ENCODE measurements around the gene SKI. TPM values are rescaled to one million over a fixed set of nuclear protein-coding genes. Genes with fewer than 3 reads are reported as not detected.

The SKI gene
- total and polyA plus RNA-seq, 2 donors (not counting 1 experiment from before 2014, with no cell fraction given): 14.9 to 74.9 TPM

DNA sequence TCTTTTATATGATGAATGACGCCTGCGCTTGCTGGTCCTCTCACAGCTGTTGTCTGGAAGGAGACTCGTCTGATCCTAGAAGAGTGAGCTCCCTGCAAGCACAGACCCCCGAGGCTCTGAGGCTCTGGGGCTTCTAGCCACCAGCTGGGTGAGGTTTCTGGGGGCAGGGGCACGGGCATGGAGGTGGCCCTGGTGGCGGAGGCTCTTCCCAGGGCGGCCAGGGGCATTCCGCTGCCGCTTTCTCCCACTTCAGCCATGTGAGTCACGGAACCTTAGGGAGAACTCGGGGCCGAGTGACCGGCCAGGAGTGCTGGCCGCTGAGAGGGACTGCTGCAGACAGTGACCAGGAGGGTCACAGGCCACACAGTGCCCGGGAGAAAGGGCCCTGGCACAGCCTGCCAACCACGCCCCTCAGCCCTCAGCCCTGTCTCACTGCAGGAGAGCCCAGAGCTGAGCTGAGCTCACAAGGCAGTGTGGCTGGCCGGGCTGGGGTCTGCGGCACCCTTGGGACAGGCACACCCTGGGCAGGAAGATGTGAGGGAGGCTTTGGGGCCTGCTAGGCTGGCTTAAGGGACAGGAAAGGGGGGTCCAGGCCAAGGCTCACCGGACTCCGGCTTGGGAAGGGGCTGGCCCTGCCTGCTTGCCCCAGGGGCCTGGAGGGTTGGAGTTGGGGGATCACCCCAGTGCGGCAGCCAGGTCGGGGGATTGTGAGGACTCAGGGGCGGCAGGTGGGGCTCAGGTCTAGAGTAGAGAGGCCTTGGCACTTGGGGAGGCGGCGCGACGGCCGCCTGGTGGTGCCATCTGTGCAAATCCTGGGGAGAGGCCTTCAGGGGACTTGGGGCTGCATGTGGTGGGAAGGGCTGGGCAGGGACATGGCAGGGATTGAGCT, 127.5 kb downstream of the SKI start:
- ChIA-PET CTCF (interaction anchor here (1.3 kb wide), 1 partner anchor 44 kb away, joined by 3 read pairs; no protein-coding TSS in a partner anchor), POLR2A (no interaction called here)
- Mint-ChIP-seq H3K27me3 (no peaks in the 10 kb centered on the region), H3K4me3 (no peak overlapping the region), H3K27ac (no peak overlapping the region), H3K9me3 (ENCODE audit: insufficient read depth) (no peaks in the 10 kb centered on the region), H3K4me1 (no peaks in the 10 kb centered on the region)
- TF ChIP-seq EZH2 (IDR thresholded peaks at IDR 0.05; ENCODE audit: borderline replicate concordance, insufficient read depth, low read depth, low read length, poor library complexity, severe bottlenecking): no peak
- TF ChIP-seq, protein P1, sequence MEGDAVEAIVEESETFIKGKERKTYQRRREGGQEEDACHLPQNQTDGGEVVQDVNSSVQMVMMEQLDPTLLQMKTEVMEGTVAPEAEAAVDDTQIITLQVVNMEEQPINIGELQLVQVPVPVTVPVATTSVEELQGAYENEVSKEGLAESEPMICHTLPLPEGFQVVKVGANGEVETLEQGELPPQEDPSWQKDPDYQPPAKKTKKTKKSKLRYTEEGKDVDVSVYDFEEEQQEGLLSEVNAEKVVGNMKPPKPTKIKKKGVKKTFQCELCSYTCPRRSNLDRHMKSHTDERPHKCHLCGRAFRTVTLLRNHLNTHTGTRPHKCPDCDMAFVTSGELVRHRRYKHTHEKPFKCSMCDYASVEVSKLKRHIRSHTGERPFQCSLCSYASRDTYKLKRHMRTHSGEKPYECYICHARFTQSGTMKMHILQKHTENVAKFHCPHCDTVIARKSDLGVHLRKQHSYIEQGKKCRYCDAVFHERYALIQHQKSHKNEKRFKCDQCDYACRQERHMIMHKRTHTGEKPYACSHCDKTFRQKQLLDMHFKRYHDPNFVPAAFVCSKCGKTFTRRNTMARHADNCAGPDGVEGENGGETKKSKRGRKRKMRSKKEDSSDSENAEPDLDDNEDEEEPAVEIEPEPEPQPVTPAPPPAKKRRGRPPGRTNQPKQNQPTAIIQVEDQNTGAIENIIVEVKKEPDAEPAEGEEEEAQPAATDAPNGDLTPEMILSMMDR (IDR thresholded peaks at IDR 0.05): no peak
- H3K9ac ChIP-seq (ENCODE audit: low read length): no peak overlapping the region
- no peaks in the 10 kb centered on the region for H3K27me3 ChIP-seq (replicated peaks in 1 of 4; ENCODE audit: control extremely low read depth in 1 of 4, control insufficient read depth in 3 of 4, insufficient read depth in 4 of 4, low read length in 3 of 4)
- no peak overlapping the region for H2AFZ ChIP-seq (ENCODE audit: insufficient read depth, low read depth, low read length, poor library complexity, severe bottlenecking)
- intact Hi-C loops (cut with micrococcal nuclease): no loop called here
- peaks cover 0 to 2% (median 0%) of the 10 kb centered on the region in 3 donors for H3K9me3 ChIP-seq (ENCODE audit: control extremely low read depth in 1 of 3, control insufficient read depth in 2 of 3, insufficient read depth in 1 of 3, low read length in 2 of 3)
- H4K20me1 ChIP-seq (ENCODE audit: control insufficient read depth, insufficient read depth, low read length, poor library complexity, severe bottlenecking): no peaks in the 10 kb centered on the region
- no peaks in the 10 kb centered on the region for H3K36me3 ChIP-seq (replicated peaks in 1 of 2; ENCODE audit: control extremely low read depth in 1 of 2, control insufficient read depth in 1 of 2, extremely low read depth in 1 of 2, insufficient read depth in 2 of 2, low read length in 1 of 2)
- H3K79me2 ChIP-seq (ENCODE audit: control insufficient read depth, insufficient read depth, low read length): no peaks in the 10 kb centered on the region
- DNase-seq (no peak), ATAC-seq (ENCODE audit: low read depth) (no peak)
- no peak overlapping the region for H3K4me2 ChIP-seq (replicated peaks; ENCODE audit: low read depth, low read length, poor library complexity, severe bottlenecking)
- 88% methylated on average over 28 of the region's 28 CpGs for WGBS (ENCODE audit: insufficient coverage)
- no peak overlapping the region for H3K4me3 ChIP-seq (ENCODE audit: control extremely low read depth in 1 of 5, extremely low read depth in 1 of 5, insufficient read depth in 1 of 5, low read depth in 2 of 5, low read length in 4 of 5)
- H3K27ac ChIP-seq (ENCODE audit: low read length in 2 of 2): no peak overlapping the region
- no peaks in the 10 kb centered on the region for H3K4me1 ChIP-seq (ENCODE audit: control insufficient read depth in 2 of 2, insufficient read depth in 2 of 2, low read length in 2 of 2)

GRCh38 chr1:2356401-2356800, 128.3 kb downstream of the SKI start:
- no peak overlapping the region for H3K9ac ChIP-seq (ENCODE audit: low read length)
- H3K4me2 ChIP-seq (replicated peaks; ENCODE audit: low read depth, low read length, poor library complexity, severe bottlenecking): no peak overlapping the region
- H2AFZ ChIP-seq (ENCODE audit: insufficient read depth, low read depth, low read length, poor library complexity, severe bottlenecking): no peak overlapping the region
- no peak for ATAC-seq (ENCODE audit: low read depth)
- TF ChIP-seq EZH2 (IDR thresholded peaks at IDR 0.05; ENCODE audit: borderline replicate concordance, insufficient read depth, low read depth, low read length, poor library complexity, severe bottlenecking): no peak
- TF ChIP-seq, protein P1 (IDR thresholded peaks at IDR 0.05): no peak
- WGBS (ENCODE audit: insufficient coverage): 94% methylated on average over 15 of the region's 15 CpGs
- ChIA-PET POLR2A (no interaction called here), CTCF (interaction anchor here (1.2 to 1.3 kb wide), 2 partner anchors 45 to 161 kb away, joined by 3 read pairs; partner anchors contain the start of gene FAAP20)
- no peaks in the 10 kb centered on the region for H4K20me1 ChIP-seq (ENCODE audit: control insufficient read depth, insufficient read depth, low read length, poor library complexity, severe bottlenecking)
- H3K4me3 ChIP-seq (ENCODE audit: control extremely low read depth in 1 of 5, extremely low read depth in 1 of 5, insufficient read depth in 1 of 5, low read depth in 2 of 5, low read length in 4 of 5): no peak overlapping the region
- no peak overlapping the region for H3K27ac Mint-ChIP-seq
- H3K9me3 ChIP-seq (ENCODE audit: control extremely low read depth in 1 of 3, control insufficient read depth in 2 of 3, insufficient read depth in 1 of 3, low read length in 2 of 3): peaks cover 0 to 2% (median 0%) of the 10 kb centered on the region in 3 donors
- H3K27me3 Mint-ChIP-seq: no peaks in the 10 kb centered on the region
- no peaks in the 10 kb centered on the region for H3K4me1 ChIP-seq (ENCODE audit: control insufficient read depth in 2 of 2, insufficient read depth in 2 of 2, low read length in 2 of 2)
- no peaks in the 10 kb centered on the region for H3K9me3 Mint-ChIP-seq (ENCODE audit: insufficient read depth)
- intact Hi-C loops (cut with micrococcal nuclease): no loop called here
- H3K79me2 ChIP-seq (ENCODE audit: control insufficient read depth, insufficient read depth, low read length): no peaks in the 10 kb centered on the region
- H3K27ac ChIP-seq (ENCODE audit: low read length in 2 of 2): no peak overlapping the region
- H3K4me1 Mint-ChIP-seq: no peaks in the 10 kb centered on the region
- H3K36me3 ChIP-seq (replicated peaks in 1 of 2; ENCODE audit: control extremely low read depth in 1 of 2, control insufficient read depth in 1 of 2, extremely low read depth in 1 of 2, insufficient read depth in 2 of 2, low read length in 1 of 2): no peaks in the 10 kb centered on the region
- DNase-seq: no peak
- H3K4me3 Mint-ChIP-seq: no peak overlapping the region
- no peaks in the 10 kb centered on the region for H3K27me3 ChIP-seq (replicated peaks in 1 of 4; ENCODE audit: control extremely low read depth in 1 of 4, control insufficient read depth in 3 of 4, insufficient read depth in 4 of 4, low read length in 3 of 4)

Data from B cell (primary cell).